ENCODE data around the gene GABRA4.

DNA sequence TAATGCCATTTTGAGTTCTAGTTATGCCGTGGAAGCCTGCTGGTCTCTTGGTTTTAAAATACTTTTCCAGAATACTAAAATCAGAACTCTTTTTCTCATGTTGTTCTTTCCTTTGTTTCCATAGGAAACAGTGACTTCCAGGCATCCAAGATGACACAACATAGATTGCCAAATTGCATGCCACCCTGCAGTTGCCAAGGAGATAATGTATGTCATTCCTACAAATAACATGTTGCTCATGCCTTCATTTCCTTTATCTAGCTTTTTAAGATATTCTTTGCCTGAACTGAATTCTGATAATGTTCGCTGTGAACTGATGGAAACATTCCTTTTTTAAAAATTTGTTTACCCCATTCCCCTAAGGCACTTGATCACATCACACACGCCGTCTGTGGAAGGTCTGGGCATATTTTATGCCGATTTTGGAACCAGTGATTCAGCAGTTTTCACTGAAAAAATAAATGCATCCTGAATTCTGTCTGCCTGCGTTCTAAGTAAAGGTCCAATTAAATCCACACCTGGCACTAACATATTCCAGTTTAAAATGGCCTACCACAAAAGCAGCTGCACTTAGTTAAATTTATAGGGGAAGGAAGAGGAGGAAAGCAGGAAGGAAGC is 46.4 kb downstream of the GABRA4 start:
- TF ChIP-seq CTCF (IDR thresholded peaks at IDR 0.05) (no peak), POLR2A (IDR thresholded peaks at IDR 0.05) (no peak)

All from upper lobe of left lung (tissue), 4 donors.